Activated B cell treated with CpG ODN at 0.5 μM for 24 hours (primary cell): Measurements from ENCODE around the gene STXBP6. TPM values are rescaled to one million over a fixed set of nuclear protein-coding genes. Genes with fewer than 3 reads are reported as not detected.

ENCODE experiments used
- ATAC-seq: fragments of 200-7000 bp; cut with Tn5 transposase; one replicate; pipeline ENCODE4 v1.10.0; 2021; ENCODE audit warnings: low read depth, mild to moderate bottlenecking, moderate library complexity
- CTCF ChIA-PET: fragments of 350-600 bp; sonication (Branson Sonifier 250); formaldehyde crosslinking; loops from one replicate; lab custom pipeline; 2021; ENCODE audit warnings: antibody characterized with exemption; lab: Charles Lee
- POLR2A ChIA-PET: fragments of 350-600 bp; sonication (Branson Sonifier 250); formaldehyde crosslinking; loops from one replicate; lab custom pipeline; 2021; ENCODE audit warnings: antibody characterized with exemption; lab: Charles Lee
- DNase-seq: peaks from one replicate; pipeline ENCODE4 v3.0.0; 2022
- H3K27ac Mint-ChIP-seq: one replicate; pipeline ENCODE4 v1.8.0; 2020; ENCODE audit warnings: mixed read lengths
- H3K27me3 Mint-ChIP-seq: one replicate; pipeline ENCODE4 v1.8.0; 2021; ENCODE audit warnings: mixed read lengths
- H3K36me3 Mint-ChIP-seq: one replicate; pipeline ENCODE4 v1.8.0; 2021; ENCODE audit warnings: low read depth, mixed read lengths
- H3K4me1 Mint-ChIP-seq: one replicate; pipeline ENCODE4 v1.8.0; 2021; ENCODE audit warnings: mixed read lengths
- H3K4me3 Mint-ChIP-seq: one replicate; pipeline ENCODE4 v1.8.0; 2020; ENCODE audit warnings: mild to moderate bottlenecking, mixed read lengths
- H3K9me3 Mint-ChIP-seq: one replicate; pipeline ENCODE4 v1.8.0; 2020; ENCODE audit warnings: mixed read lengths
- CTCF ChIP-seq: fragments of 200-600 bp; IDR thresholded peaks from one replicate; pipeline ENCODE4 v1.8.0; 2022; ENCODE audit warnings: antibody characterized with exemption, mild to moderate bottlenecking
- intact Hi-C: fragments of 100-400 bp; cut with micrococcal nuclease; formaldehyde crosslinking; loops from one replicate; pipeline ENCODE4 v1.15.1; 2024
- total RNA-seq: library from RNA; stranded (reverse); gene quantifications from 2 replicates; pipeline ENCODE4 v1.2.3, GENCODE V29; 2022

STXBP6 gene
- total RNA-seq, 1 donor from 2014 or later = 0.22 TPM

- intact Hi-C loops = no loop called here
- ATAC-seq = no peak
- Mint-ChIP-seq H3K4me3 (no peak overlapping the region), H3K36me3 (no peaks in the 10 kb centered on the region), H3K27me3 (no peaks in the 10 kb centered on the region), H3K9me3 (no peaks in the 10 kb centered on the region), H3K4me1 (no peaks in the 10 kb centered on the region), H3K27ac (no peak overlapping the region)
- no peak for TF ChIP-seq CTCF
- ChIA-PET POLR2A (no interaction called here), CTCF (no interaction called here)
- DNase-seq = no peak
Measured at GRCh38 chr14:24958271-24958670, 91.7 kb downstream of the STXBP6 start.

GRCh38 chr14:24957814-24958213 is 92.1 kb downstream of the STXBP6 start:
- ChIA-PET POLR2A (no interaction called here), CTCF (no interaction called here)
- Mint-ChIP-seq H3K36me3 (no peaks in the 10 kb centered on the region), H3K9me3 (no peaks in the 10 kb centered on the region), H3K4me1 (no peaks in the 10 kb centered on the region), H3K27me3 (no peaks in the 10 kb centered on the region), H3K27ac (no peak overlapping the region), H3K4me3 (no peak overlapping the region)
- DNase-seq = no peak
- intact Hi-C loops = no loop called here
- no peak for ATAC-seq
- TF ChIP-seq CTCF = no peak

- Mint-ChIP-seq H3K4me3 (no peak overlapping the region), H3K27me3 (peaks cover 3% of the 10 kb centered on the region), H3K27ac (no peak overlapping the region), H3K4me1 (no peaks in the 10 kb centered on the region), H3K36me3 (no peaks in the 10 kb centered on the region), H3K9me3 (no peaks in the 10 kb centered on the region)
- no peak for DNase-seq
- ChIA-PET POLR2A (no interaction called here), CTCF (no interaction called here)
- no peak for TF ChIP-seq CTCF
- ATAC-seq = no peak
- intact Hi-C loops = no loop called here
Measured at GRCh38 chr14:24956104-24956503, 93.8 kb downstream of the STXBP6 start.

- intact Hi-C loops = no loop called here
- POLR2A ChIA-PET = no interaction called here
- no peak overlapping the region for H3K27ac Mint-ChIP-seq
- ATAC-seq (no peak), DNase-seq (no peak)
- H3K36me3 Mint-ChIP-seq = no peaks in the 10 kb centered on the region
- H3K27me3 Mint-ChIP-seq = peaks cover 3% of the 10 kb centered on the region
- CTCF ChIA-PET = no interaction called here
- H3K4me3 Mint-ChIP-seq = no peak overlapping the region
- no peaks in the 10 kb centered on the region for H3K9me3 Mint-ChIP-seq
- H3K4me1 Mint-ChIP-seq = no peaks in the 10 kb centered on the region
- TF ChIP-seq CTCF = no peak
Measured at GRCh38 chr14:24954700-24955037, 95.3 kb downstream of the STXBP6 start.

GRCh38 chr14:24954037-24954699 is 95.8 kb downstream of the STXBP6 start:
- no peak overlapping the region for H3K4me3 Mint-ChIP-seq
- intact Hi-C loops = no loop called here
- TF ChIP-seq CTCF = no peak
- DNase-seq (no peak), ATAC-seq (no peak)
- H3K27ac Mint-ChIP-seq = no peak overlapping the region
- H3K36me3 Mint-ChIP-seq = no peaks in the 10 kb centered on the region
- peaks cover 3% of the 10 kb centered on the region for H3K27me3 Mint-ChIP-seq
- CTCF ChIA-PET = no interaction called here
- POLR2A ChIA-PET = no interaction called here
- no peaks in the 10 kb centered on the region for H3K9me3 Mint-ChIP-seq
- no peaks in the 10 kb centered on the region for H3K4me1 Mint-ChIP-seq
